SK-N-SH treated with all-trans-retinoic acid at 6 μM for 48 hours (cell line): Measurements from ENCODE around the gene FBH1.

Experiments used
- ATAC-seq: fragments of 200-7000 bp; cut with Tn5 transposase; 3 replicates; pipeline ENCODE4 v1.9.1; 2020; ENCODE audit warnings: mild to moderate bottlenecking, moderate library complexity
- ARNTL ChIP-seq: fragments of 450-650 bp; formaldehyde crosslinking; IDR thresholded peaks from 2 replicates; pipeline ENCODE4 v1.5.0; 2020; ENCODE audit warnings: low read depth, mild to moderate bottlenecking, moderate library complexity, borderline replicate concordance
- BACH2 ChIP-seq: fragments of 250-450 bp; sonication (Bioruptor Pico); IDR thresholded peaks from 2 replicates; pipeline ENCODE4 v1.9.0; 2021; ENCODE audit warnings: mild to moderate bottlenecking, borderline replicate concordance
- CSDC2 ChIP-seq: fragments of 250-450 bp; sonication (Bioruptor Pico); IDR thresholded peaks from 2 replicates; pipeline ENCODE4 v1.5.0; 2020; ENCODE audit warnings: mild to moderate bottlenecking, moderate library complexity
- ESRRG ChIP-seq: fragments of 250-450 bp; sonication (Bioruptor Pico); IDR thresholded peaks from 2 replicates; pipeline ENCODE4 v1.6.1; 2021; ENCODE audit warnings: mild to moderate bottlenecking
- ISL1 ChIP-seq: fragments of 250-450 bp; sonication (Bioruptor Pico); IDR thresholded peaks from 2 replicates; pipeline ENCODE4 v2.1.2; 2022; ENCODE audit warnings: mild to moderate bottlenecking, moderate library complexity
- OSR1 ChIP-seq: fragments of 250-450 bp; sonication (Bioruptor Pico); IDR thresholded peaks from 2 replicates; pipeline ENCODE4 v1.8.0; 2022; ENCODE audit warnings: moderate library complexity, mild to moderate bottlenecking, inconsistent platforms
- PPARA ChIP-seq: fragments of 250-450 bp; sonication (Bioruptor Pico); IDR thresholded peaks from 2 replicates; pipeline ENCODE4 v1.5.0; 2020; ENCODE audit warnings: mild to moderate bottlenecking, borderline replicate concordance
- RARB ChIP-seq: fragments of 250-450 bp; sonication (Bioruptor Pico); IDR thresholded peaks from 2 replicates; pipeline ENCODE4 v1.8.0; 2021; ENCODE audit warnings: mild to moderate bottlenecking, moderate library complexity
- SNAI2 ChIP-seq: fragments of 250-450 bp; sonication (Bioruptor Pico); IDR thresholded peaks from 2 replicates; pipeline ENCODE4 v1.5.0; 2020; ENCODE audit warnings: mild to moderate bottlenecking, moderate library complexity
- TCF4 ChIP-seq: fragments of 250-450 bp; sonication (Bioruptor Pico); IDR thresholded peaks from 2 replicates; pipeline ENCODE4 v1.8.0; 2021; ENCODE audit warnings: mild to moderate bottlenecking, moderate library complexity, borderline replicate concordance
- TOX ChIP-seq: fragments of 250-450 bp; sonication (Bioruptor Pico); IDR thresholded peaks from 2 replicates; pipeline ENCODE4 v1.8.0; 2021; ENCODE audit warnings: mild to moderate bottlenecking, moderate library complexity, borderline replicate concordance
- ZC3H10 ChIP-seq: fragments of 250-450 bp; sonication (Bioruptor Pico); IDR thresholded peaks from 2 replicates; pipeline ENCODE4 v1.5.1; 2021; ENCODE audit warnings: mild to moderate bottlenecking, moderate library complexity
- ZFP30 ChIP-seq: fragments of 450-650 bp; formaldehyde crosslinking; IDR thresholded peaks from 2 replicates; pipeline ENCODE4 v1.5.0; 2022; ENCODE audit warnings: mild to moderate bottlenecking, moderate library complexity
- ZNF565 ChIP-seq: fragments of 450-650 bp; formaldehyde crosslinking; conservative IDR thresholded peaks from 2 replicates; pipeline ENCODE4 v1.5.0; 2020; ENCODE audit warnings: low read depth, mild to moderate bottlenecking, moderate library complexity
- ZNF70 ChIP-seq: fragments of 450-650 bp; formaldehyde crosslinking; IDR thresholded peaks from 2 replicates; pipeline ENCODE4 v1.5.0; 2020; ENCODE audit warnings: mild to moderate bottlenecking, moderate library complexity
- ZNF8 ChIP-seq: fragments of 450-650 bp; formaldehyde crosslinking; IDR thresholded peaks from 2 replicates; pipeline ENCODE4 v1.5.0; 2020; ENCODE audit warnings: mild to moderate bottlenecking, moderate library complexity
- TF ChIP-seq, protein P1 (sequence below): fragments of 250-450 bp; sonication (Bioruptor Pico); IDR thresholded peaks from 2 replicates; pipeline ENCODE4 v1.8.0; 2021; ENCODE audit warnings: low read depth, mild to moderate bottlenecking, moderate library complexity, borderline replicate concordance
- TF ChIP-seq, protein P2 (sequence below): fragments of 250-450 bp; sonication (Bioruptor Pico); IDR thresholded peaks from 2 replicates; pipeline ENCODE4 v1.5.0; 2020; ENCODE audit warnings: mild to moderate bottlenecking, moderate library complexity
- TF ChIP-seq, protein P3 (sequence below): fragments of 250-450 bp; sonication (Bioruptor Pico); IDR thresholded peaks from 2 replicates; pipeline ENCODE4 v1.8.0; 2020; ENCODE audit warnings: mild to moderate bottlenecking, moderate library complexity, borderline replicate concordance
- TF ChIP-seq, protein P4 (sequence below): fragments of 250-450 bp; sonication (Bioruptor Pico); IDR thresholded peaks from 2 replicates; pipeline ENCODE4 v1.5.1; 2021; ENCODE audit warnings: mild to moderate bottlenecking, moderate library complexity
- TF ChIP-seq, protein P5 (sequence below): fragments of 250-450 bp; sonication (Bioruptor Pico); IDR thresholded peaks from 2 replicates; pipeline ENCODE4 v1.5.1; 2020; ENCODE audit warnings: low read depth, mild to moderate bottlenecking, moderate library complexity

FBH1 gene

DNA sequence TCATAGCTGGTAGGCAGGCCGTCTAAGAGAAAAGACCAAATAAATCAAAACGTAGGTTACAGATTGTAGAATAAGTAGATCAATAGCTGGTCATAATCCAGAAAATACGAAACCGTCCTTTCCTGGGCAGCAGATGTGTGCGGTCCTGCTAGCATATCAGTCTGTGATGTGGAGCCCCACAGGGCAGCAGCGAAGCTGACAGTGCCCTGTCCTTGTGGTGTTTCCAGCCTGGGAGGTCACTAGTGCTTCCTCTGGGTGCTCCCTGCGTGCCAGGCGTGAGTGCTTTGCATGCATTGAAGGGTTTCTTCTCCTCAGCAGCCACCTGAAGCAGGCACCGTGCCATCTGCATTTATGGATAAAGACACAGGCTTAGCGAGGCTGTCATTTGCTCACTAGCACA lies 45.6 kb downstream of the FBH1 start:
- TF ChIP-seq RARB: no peak
- no peak for ATAC-seq

DNA sequence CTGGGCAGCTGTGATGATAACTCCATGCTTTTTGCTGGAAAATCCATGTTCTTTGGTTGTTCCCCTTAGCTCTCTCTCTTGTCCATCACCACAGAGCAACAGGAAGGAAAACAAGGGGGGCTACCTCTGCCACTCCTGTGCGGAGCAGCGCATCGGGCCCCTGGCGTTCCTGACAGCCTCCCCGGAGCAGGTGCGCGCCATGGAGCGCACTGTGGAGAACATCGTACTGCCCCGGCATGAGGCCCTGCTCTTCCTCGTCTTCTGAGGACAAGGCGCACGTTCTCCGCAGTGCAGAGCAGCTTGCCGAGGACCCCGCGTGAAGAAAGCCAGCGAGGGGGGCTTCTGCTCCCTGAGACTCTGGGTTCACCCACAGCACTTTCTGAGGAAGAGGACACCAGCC lies 47.0 kb downstream of the FBH1 start:
- TF ChIP-seq, protein P1, sequence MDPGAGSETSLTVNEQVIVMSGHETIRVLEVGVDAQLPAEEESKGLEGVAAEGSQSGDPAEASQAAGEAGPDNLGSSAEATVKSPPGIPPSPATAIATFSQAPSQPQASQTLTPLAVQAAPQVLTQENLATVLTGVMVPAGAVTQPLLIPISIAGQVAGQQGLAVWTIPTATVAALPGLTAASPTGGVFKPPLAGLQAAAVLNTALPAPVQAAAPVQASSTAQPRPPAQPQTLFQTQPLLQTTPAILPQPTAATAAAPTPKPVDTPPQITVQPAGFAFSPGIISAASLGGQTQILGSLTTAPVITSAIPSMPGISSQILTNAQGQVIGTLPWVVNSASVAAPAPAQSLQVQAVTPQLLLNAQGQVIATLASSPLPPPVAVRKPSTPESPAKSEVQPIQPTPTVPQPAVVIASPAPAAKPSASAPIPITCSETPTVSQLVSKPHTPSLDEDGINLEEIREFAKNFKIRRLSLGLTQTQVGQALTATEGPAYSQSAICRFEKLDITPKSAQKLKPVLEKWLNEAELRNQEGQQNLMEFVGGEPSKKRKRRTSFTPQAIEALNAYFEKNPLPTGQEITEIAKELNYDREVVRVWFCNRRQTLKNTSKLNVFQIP (CRISPR knock-in tag): no peak
- no peak for TF ChIP-seq RARB
- no peak for TF ChIP-seq ZFP30 (CRISPR knock-in tag)
- TF ChIP-seq ESRRG (CRISPR knock-in tag): no peak
- TF ChIP-seq PPARA (CRISPR knock-in tag): no peak
- TF ChIP-seq ZNF8 (CRISPR knock-in tag): no peak
- TF ChIP-seq, protein P2, sequence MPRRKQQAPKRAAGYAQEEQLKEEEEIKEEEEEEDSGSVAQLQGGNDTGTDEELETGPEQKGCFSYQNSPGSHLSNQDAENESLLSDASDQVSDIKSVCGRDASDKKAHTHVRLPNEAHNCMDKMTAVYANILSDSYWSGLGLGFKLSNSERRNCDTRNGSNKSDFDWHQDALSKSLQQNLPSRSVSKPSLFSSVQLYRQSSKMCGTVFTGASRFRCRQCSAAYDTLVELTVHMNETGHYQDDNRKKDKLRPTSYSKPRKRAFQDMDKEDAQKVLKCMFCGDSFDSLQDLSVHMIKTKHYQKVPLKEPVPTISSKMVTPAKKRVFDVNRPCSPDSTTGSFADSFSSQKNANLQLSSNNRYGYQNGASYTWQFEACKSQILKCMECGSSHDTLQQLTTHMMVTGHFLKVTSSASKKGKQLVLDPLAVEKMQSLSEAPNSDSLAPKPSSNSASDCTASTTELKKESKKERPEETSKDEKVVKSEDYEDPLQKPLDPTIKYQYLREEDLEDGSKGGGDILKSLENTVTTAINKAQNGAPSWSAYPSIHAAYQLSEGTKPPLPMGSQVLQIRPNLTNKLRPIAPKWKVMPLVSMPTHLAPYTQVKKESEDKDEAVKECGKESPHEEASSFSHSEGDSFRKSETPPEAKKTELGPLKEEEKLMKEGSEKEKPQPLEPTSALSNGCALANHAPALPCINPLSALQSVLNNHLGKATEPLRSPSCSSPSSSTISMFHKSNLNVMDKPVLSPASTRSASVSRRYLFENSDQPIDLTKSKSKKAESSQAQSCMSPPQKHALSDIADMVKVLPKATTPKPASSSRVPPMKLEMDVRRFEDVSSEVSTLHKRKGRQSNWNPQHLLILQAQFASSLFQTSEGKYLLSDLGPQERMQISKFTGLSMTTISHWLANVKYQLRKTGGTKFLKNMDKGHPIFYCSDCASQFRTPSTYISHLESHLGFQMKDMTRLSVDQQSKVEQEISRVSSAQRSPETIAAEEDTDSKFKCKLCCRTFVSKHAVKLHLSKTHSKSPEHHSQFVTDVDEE (CRISPR knock-in tag): no peak
- no peak for TF ChIP-seq TOX
- TF ChIP-seq SNAI2: no peak
- TF ChIP-seq BACH2 (CRISPR knock-in tag): no peak
- TF ChIP-seq, protein P3, sequence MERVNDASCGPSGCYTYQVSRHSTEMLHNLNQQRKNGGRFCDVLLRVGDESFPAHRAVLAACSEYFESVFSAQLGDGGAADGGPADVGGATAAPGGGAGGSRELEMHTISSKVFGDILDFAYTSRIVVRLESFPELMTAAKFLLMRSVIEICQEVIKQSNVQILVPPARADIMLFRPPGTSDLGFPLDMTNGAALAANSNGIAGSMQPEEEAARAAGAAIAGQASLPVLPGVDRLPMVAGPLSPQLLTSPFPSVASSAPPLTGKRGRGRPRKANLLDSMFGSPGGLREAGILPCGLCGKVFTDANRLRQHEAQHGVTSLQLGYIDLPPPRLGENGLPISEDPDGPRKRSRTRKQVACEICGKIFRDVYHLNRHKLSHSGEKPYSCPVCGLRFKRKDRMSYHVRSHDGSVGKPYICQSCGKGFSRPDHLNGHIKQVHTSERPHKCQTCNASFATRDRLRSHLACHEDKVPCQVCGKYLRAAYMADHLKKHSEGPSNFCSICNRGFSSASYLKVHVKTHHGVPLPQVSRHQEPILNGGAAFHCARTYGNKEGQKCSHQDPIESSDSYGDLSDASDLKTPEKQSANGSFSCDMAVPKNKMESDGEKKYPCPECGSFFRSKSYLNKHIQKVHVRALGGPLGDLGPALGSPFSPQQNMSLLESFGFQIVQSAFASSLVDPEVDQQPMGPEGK (CRISPR knock-in tag): no peak
- no peak for TF ChIP-seq TCF4 (CRISPR knock-in tag)
- TF ChIP-seq, protein P4, sequence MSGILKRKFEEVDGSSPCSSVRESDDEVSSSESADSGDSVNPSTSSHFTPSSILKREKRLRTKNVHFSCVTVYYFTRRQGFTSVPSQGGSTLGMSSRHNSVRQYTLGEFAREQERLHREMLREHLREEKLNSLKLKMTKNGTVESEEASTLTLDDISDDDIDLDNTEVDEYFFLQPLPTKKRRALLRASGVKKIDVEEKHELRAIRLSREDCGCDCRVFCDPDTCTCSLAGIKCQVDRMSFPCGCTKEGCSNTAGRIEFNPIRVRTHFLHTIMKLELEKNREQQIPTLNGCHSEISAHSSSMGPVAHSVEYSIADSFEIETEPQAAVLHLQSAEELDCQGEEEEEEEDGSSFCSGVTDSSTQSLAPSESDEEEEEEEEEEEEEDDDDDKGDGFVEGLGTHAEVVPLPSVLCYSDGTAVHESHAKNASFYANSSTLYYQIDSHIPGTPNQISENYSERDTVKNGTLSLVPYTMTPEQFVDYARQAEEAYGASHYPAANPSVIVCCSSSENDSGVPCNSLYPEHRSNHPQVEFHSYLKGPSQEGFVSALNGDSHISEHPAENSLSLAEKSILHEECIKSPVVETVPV (CRISPR knock-in tag): no peak
- TF ChIP-seq CSDC2 (CRISPR knock-in tag): no peak
- TF ChIP-seq OSR1: no peak
- TF ChIP-seq, all 23 proteins: peak for 0
- ATAC-seq: no peak

DNA sequence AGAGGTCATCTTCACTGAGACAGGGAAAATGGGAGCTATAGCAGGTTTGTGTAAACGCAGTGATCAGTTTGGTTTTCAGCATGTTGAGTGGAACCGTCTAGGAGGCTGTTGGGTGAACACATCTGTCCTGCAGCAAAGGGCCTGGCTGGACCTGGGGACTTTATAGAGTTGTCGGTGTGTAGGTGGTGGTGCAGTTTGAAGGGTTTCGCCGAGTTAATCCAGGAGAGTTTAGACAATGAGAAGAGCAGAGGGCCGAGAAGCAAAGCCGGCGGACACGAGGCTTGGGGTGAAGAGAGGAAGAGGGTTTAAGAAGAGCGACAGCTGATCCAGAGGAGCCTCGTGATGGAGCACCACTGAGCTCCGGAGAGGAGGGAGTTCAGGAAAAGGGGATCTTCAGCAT lies 48.2 kb downstream of the FBH1 start:
- no peak for ATAC-seq
- no peak for TF ChIP-seq ZNF70 (CRISPR knock-in tag)
- no peak for TF ChIP-seq SNAI2
- no peak for TF ChIP-seq TOX
- no peak for TF ChIP-seq ARNTL (CRISPR knock-in tag)
- no peak for TF ChIP-seq PPARA (CRISPR knock-in tag)
- TF ChIP-seq ESRRG (CRISPR knock-in tag): no peak
- TF ChIP-seq, protein P5, sequence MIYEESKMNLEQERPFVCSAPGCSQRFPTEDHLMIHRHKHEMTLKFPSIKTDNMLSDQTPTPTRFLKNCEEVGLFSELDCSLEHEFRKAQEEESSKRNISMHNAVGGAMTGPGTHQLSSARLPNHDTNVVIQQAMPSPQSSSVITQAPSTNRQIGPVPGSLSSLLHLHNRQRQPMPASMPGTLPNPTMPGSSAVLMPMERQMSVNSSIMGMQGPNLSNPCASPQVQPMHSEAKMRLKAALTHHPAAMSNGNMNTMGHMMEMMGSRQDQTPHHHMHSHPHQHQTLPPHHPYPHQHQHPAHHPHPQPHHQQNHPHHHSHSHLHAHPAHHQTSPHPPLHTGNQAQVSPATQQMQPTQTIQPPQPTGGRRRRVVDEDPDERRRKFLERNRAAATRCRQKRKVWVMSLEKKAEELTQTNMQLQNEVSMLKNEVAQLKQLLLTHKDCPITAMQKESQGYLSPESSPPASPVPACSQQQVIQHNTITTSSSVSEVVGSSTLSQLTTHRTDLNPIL: no peak
- no peak for TF ChIP-seq CSDC2 (CRISPR knock-in tag)
- TF ChIP-seq ZC3H10 (CRISPR knock-in tag): no peak
- no peak for TF ChIP-seq RARB

DNA sequence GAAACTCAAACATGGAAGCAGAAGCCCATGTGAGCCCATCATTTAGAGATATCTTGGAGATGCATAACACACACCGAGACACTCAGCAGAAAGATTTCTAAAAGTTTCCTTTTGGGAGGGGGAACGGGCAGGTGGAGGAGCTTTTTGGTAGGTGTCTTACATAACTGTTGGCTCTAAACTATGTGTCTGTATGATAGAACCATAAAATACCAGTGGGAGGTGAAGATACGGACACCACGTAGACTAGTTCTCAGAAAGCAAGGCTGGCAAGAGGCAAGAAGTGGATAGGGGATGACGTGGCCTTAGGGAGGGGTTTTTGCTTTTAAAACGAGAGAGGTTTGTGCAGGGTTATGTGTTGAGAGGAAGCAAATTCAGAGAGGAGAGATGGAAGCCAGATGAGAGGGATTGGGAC lies 50.8 kb downstream of the FBH1 start:
- no peak for TF ChIP-seq OSR1
- TF ChIP-seq ARNTL (CRISPR knock-in tag): no peak
- no peak for TF ChIP-seq ZC3H10 (CRISPR knock-in tag)
- TF ChIP-seq, protein P4 (CRISPR knock-in tag): no peak
- TF ChIP-seq ZNF70 (CRISPR knock-in tag): no peak
- no peak for TF ChIP-seq SNAI2
- TF ChIP-seq, protein P3 (CRISPR knock-in tag): no peak
- no peak for TF ChIP-seq TOX
- no peak for TF ChIP-seq ZFP30 (CRISPR knock-in tag)
- TF ChIP-seq ISL1 (CRISPR knock-in tag): no peak
- no peak for TF ChIP-seq ESRRG (CRISPR knock-in tag)
- TF ChIP-seq ZNF565 (CRISPR knock-in tag): no peak
- no peak for TF ChIP-seq TCF4 (CRISPR knock-in tag)
- ATAC-seq: no peak
